SIG-M5 (cell line): ENCODE data around the gene LMBRD2.
"Not testable (repeated sequence)": the region's sequence is repeated elsewhere in the genome, so short reads cannot be mapped to it uniquely, and the experiment has no call there.

ENCODE experiments used
- DNase-seq: peaks from one replicate; lab custom pipeline; 2025; lab: John Stamatoyannopoulos, UW

Gene LMBRD2

GRCh38 chr5:36151434-36152323 lies at the start of gene LMBRD2, which contains the start of gene SKP2:
LMBRD2 (minus strand) TSS chr5:36151887; CDS start chr5:36143349, 8,538 bp downstream.
SKP2 (plus strand) TSS chr5:36152111; CDS start chr5:36152263, 152 bp downstream.
- DNase-seq, result peak; percentile 90

GRCh38 chr5:36200513-36200912 lies 48.8 kb upstream of the LMBRD2 start:
- no peak for DNase-seq

GRCh38 chr5:36199620-36200019 lies 47.9 kb upstream of the LMBRD2 start:
- DNase-seq, result no peak

GRCh38 chr5:36198783-36199182 lies 47.1 kb upstream of the LMBRD2 start:
- not testable (repeated sequence) for DNase-seq

- DNase-seq, result no peak
These were observed 46.6 kb upstream of the LMBRD2 start for GRCh38 chr5:36198281-36198680.

- no peak for DNase-seq
These were observed 42.1 kb upstream of the LMBRD2 start for GRCh38 chr5:36193746-36194145.

- DNase-seq, result not testable (repeated sequence)
These were observed 32.7 kb upstream of the LMBRD2 start for GRCh38 chr5:36184408-36184807.

- DNase-seq, result no peak
These were observed 30.1 kb upstream of the LMBRD2 start for GRCh38 chr5:36181774-36182173.

GRCh38 chr5:36180556-36181350 lies 29.1 kb upstream of the LMBRD2 start:
- DNase-seq, result no peak

GRCh38 chr5:36179950-36180349 lies 28.3 kb upstream of the LMBRD2 start:
- no peak for DNase-seq

- no peak for DNase-seq
These were observed 26.8 kb upstream of the LMBRD2 start for GRCh38 chr5:36178524-36178890.

- DNase-seq, result no peak
These were observed 26.2 kb upstream of the LMBRD2 start for GRCh38 chr5:36177715-36178523.

GRCh38 chr5:36177154-36177553 lies 25.5 kb upstream of the LMBRD2 start:
- no peak for DNase-seq

- DNase-seq, result no peak
These were observed 23.4 kb upstream of the LMBRD2 start for GRCh38 chr5:36175043-36175442.

GRCh38 chr5:36174119-36174518 lies 22.4 kb upstream of the LMBRD2 start:
- no peak for DNase-seq

GRCh38 chr5:36173426-36173825 lies 21.7 kb upstream of the LMBRD2 start:
- no peak for DNase-seq

GRCh38 chr5:36172599-36172998 lies 20.9 kb upstream of the LMBRD2 start:
- DNase-seq, result no peak

GRCh38 chr5:36170832-36171424 lies 19.2 kb upstream of the LMBRD2 start:
- no peak for DNase-seq

- DNase-seq, result no peak
These were observed 17.1 kb upstream of the LMBRD2 start for GRCh38 chr5:36168737-36169136.

- no peak for DNase-seq
These were observed 12.8 kb upstream of the LMBRD2 start for GRCh38 chr5:36164461-36164860.

- DNase-seq, result no peak
These were observed 11.3 kb upstream of the LMBRD2 start for GRCh38 chr5:36162810-36163486.
